Esophagus (tissue), 2 donors: ENCODE results near the gene PTPDC1. TPM values are rescaled to one million over a fixed set of nuclear protein-coding genes. Genes with fewer than 3 reads are reported as not detected.
A peak's percentile ranks its signal among the peaks of the same experiment; 100 is the strongest.

Experiments
- H3K27ac ChIP-seq, 2 donors: one replicate each; pipeline ENCODE4 v1.5.1; 2013; ENCODE audit warnings: low read depth in 2 of 2, mild to moderate bottlenecking in 2 of 2, inconsistent platforms in 1 of 2, low read length in 1 of 2, moderate library complexity in 1 of 2
- H3K27me3 ChIP-seq, 2 donors: one replicate each; pipeline ENCODE4 v1.6.1; 2013; ENCODE audit warnings: low read length in 2 of 2, control low read depth in 1 of 2, mild to moderate bottlenecking in 1 of 2; ENCODE audit not compliant: insufficient read depth in 2 of 2, control insufficient read depth in 1 of 2
- H3K36me3 ChIP-seq, 2 donors: one replicate each; pipeline ENCODE4 v1.6.1; 2013; ENCODE audit warnings: low read length in 1 of 2; ENCODE audit not compliant: control insufficient read depth in 2 of 2, insufficient read depth in 2 of 2
- H3K4me1 ChIP-seq, 2 donors: one replicate each; pipeline ENCODE4 v1.6.1; 2013; ENCODE audit warnings: low read length in 1 of 2; ENCODE audit not compliant: control insufficient read depth in 2 of 2, insufficient read depth in 2 of 2
- H3K4me3 ChIP-seq, 2 donors: one replicate each; pipeline ENCODE4 v1.5.1; 2013; ENCODE audit warnings: low read length in 2 of 2, mild to moderate bottlenecking in 2 of 2, low read depth in 1 of 2, moderate library complexity in 1 of 2
- H3K9me3 ChIP-seq, 2 donors: one replicate each; pipeline ENCODE4 v1.6.1; 2013; ENCODE audit warnings: mild to moderate bottlenecking in 2 of 2, low read depth in 1 of 2, low read length in 1 of 2, moderate library complexity in 1 of 2; ENCODE audit not compliant: control insufficient read depth in 2 of 2, insufficient read depth in 1 of 2
- WGBS, 2 donors: extraction: QIAGEN DNeasy Blood & Tissue Kit; methylation state at CpG; one replicate each; pipeline ENCODE4 v1.1.7; 2013; 5-methylcytosine and 5-hydroxymethylcytosine counted together
- polyA plus RNA-seq, 2 donors: library from polyadenylated mRNA; stranded (reverse); fragments of 200-250 nt; gene quantifications; one replicate each; pipeline ENCODE4 v1.2.3, GENCODE V29; 2013
- donor health status: healthy with polysubstance abuse.
- donor health status: Bipolar disorder and iron deficiency.

Gene PTPDC1
- polyA plus RNA-seq, 2 donors: 1.00 to 2.0 TPM

DNA sequence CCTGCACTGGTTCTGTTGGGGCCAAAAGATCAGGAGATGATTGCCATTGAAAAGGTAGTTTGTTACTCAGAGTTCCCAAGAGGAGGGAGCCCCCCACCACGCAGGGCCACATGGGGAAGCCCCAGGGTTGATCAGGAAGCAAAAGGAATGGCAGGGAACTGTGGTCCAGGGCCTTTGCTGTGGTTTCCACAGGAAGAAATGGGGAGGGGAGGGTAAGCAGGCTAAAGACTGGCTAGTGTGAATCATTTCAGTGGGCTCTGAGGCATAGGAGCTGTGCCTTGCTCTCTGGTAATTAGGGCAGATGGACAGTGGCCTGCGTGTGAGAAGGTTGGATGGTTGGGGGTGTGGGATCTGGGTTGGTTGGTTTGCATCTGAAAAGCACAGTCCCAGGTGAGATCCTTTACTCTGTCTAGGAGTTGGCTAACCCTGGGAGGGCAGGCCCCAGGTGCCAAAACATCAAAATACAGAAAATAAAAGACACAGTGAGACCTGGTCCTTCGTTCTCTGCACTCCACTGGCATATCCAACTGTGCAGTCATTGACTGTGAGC lies 66.1 kb downstream of the PTPDC1 start:
- no peak overlapping the region for H3K27ac ChIP-seq
- 76 to 82% methylated on average over 3 of the region's 3 CpGs for WGBS, 2 donors
- H3K4me1 ChIP-seq: no peaks in the 10 kb centered on the region

GRCh38 chr9:94150890-94151650 lies 66.8 kb downstream of the PTPDC1 start:
- Histone ChIP-seq H3K4me1 (no peaks in the 10 kb centered on the region), H3K27me3 (no peaks in the 10 kb centered on the region), H3K27ac (no peak overlapping the region), H3K4me3 (no peak overlapping the region), H3K9me3 (peaks cover 0 to 2% of the 10 kb centered on the region in 2 donors), H3K36me3 (no peaks in the 10 kb centered on the region)
- WGBS, 2 donors: 78 to 82% methylated on average over 11 of the region's 11 CpGs

More for the DNA sequence above, 66.1 kb downstream of the PTPDC1 start:
- H3K4me3 ChIP-seq: no peak overlapping the region
- H3K9me3 ChIP-seq: peaks cover 0 to 2% of the 10 kb centered on the region in 2 donors
- H3K36me3 ChIP-seq: no peaks in the 10 kb centered on the region
- no peaks in the 10 kb centered on the region for H3K27me3 ChIP-seq

DNA sequence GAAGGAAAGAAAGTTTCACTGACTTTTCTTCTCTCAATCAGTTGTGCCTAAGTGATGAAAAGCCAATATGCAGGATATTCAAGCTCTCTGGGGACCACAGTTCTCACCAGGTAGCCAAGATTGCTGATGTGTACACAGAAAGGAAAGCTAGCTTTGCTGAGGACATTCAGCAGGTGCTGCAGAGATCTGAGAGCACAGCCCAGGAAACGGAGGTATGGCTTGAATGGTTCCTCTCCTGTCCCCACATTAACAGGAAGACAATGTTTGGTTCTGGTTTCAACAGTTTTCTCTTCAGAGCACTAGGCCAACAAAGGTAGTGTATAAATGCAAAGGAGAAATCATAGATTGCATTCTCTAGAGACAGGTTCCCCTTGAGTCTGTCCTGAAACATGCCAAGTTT lies 69.6 kb downstream of the PTPDC1 start:
- H3K4me1 ChIP-seq: peaks cover 6 to 7% of the 10 kb centered on the region in 2 donors
- H3K27me3 ChIP-seq: no peaks in the 10 kb centered on the region
- WGBS, 2 donors: 69 to 77% methylated on average over 1 of the region's 1 CpG
- H3K4me3 ChIP-seq: no peak overlapping the region
- no peak overlapping the region for H3K27ac ChIP-seq
- H3K9me3 ChIP-seq: no peaks in the 10 kb centered on the region
- H3K36me3 ChIP-seq: no peaks in the 10 kb centered on the region

DNA sequence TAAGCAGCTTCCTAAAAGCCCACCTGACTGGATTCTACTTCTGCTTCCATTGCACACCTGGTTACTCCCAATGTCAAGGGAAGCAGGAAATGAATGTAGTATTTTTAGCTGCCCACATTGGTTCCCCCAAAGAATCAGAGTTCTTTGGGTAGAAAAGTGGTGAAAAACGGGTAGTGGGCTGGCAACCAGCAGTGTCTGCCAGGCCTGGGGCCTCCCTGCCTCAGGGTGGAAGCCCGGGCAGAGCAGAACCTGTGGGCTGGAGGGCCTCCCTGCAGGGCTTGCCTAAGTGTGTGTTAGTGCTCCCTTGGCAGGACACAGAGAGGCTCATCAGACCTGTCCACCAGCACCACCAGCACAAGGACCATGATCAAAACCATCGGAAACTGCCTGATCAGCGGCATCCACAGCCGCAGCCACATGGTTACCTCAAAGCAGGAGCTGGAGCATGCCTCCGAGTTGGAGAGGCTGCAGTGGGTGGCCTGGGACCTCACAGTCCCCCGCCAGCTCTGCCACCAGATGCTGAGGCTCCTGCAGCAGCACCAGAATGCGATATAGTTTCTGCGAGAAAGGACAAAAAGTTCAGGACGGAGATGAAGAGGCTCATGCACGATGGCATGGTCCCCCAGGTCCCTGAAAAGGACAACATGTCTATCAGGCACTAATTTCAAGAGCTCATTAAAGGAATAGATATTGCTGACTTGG lies 72.2 kb downstream of the PTPDC1 start:
- H3K27ac ChIP-seq: peak overlapping the region in 1 of 2 donors; percentile 63
- WGBS, 2 donors: 82 to 90% methylated on average over 11 of the region's 11 CpGs
- H3K4me3 ChIP-seq: no peak overlapping the region
- H3K4me1 ChIP-seq: peaks cover 6 to 7% of the 10 kb centered on the region in 2 donors
- no peaks in the 10 kb centered on the region for H3K36me3 ChIP-seq
- H3K9me3 ChIP-seq: no peaks in the 10 kb centered on the region
- H3K27me3 ChIP-seq: no peaks in the 10 kb centered on the region

DNA sequence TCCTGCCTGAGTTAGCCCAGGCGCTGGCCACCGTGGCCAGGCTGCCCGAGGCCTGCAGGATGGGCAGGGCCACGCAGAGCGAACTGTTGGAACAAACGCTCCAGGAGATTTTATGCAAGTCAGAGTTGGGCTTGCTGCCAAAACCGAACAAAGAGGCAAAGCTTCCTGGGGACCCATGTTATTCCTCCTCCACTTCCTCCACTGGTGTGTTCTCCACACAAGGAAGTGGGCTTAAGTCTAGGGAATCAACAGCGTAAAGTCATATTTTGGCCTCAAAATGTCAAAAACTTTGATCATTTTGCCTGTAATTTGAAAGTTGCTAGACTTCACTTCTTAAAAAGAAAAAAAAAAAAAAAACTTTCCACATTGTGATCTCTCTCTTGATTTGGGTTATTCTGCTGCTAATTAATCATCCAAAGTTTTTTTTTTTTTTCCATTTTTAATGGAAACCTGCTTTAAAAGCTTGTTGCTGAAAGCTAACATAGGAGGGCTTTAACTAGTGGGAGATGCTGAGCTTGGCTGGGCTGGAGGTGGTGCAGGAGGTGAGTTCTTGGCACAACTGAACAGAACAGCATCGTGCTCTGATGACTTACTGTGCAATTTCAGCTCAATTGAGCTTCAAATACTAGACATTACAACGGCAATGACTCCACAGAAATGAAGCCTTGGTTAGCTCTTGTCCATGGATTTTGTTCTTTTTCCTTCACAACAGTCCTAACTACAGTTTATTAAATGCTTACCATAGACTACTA lies 73.0 kb downstream of the PTPDC1 start:
- 25 to 40% methylated on average over 10 of the region's 10 CpGs for WGBS, 2 donors
- H3K27ac ChIP-seq: peak overlapping the region in 1 of 2 donors; percentile 63
- no peaks in the 10 kb centered on the region for H3K9me3 ChIP-seq
- no peaks in the 10 kb centered on the region for H3K27me3 ChIP-seq
- H3K36me3 ChIP-seq: no peaks in the 10 kb centered on the region
- no peak overlapping the region for H3K4me3 ChIP-seq
- H3K4me1 ChIP-seq: peaks cover 6 to 7% of the 10 kb centered on the region in 2 donors

Other genes starting within 250 kb of the PTPDC1 start
- 1 to 10 TPM; 1.6 to 4.0 TPM for gene BARX1, start 129.1 kb upstream of the PTPDC1 start, polyA plus RNA-seq
- gene ZNF169, start 174.8 kb downstream of the PTPDC1 start, polyA plus RNA-seq: 1 to 10 TPM; 1.4 to 2.2 TPM
- gene NUTM2F, start 244.2 kb downstream of the PTPDC1 start, polyA plus RNA-seq: not detected